Esophagus muscularis mucosa (tissue), 4 donors: ENCODE measurements around the gene MYH6. TPM values are rescaled to one million over a fixed set of nuclear protein-coding genes. Genes with fewer than 3 reads are reported as not detected.

Source experiments
- DNase-seq: peaks from one replicate; pipeline ENCODE4 v3.0.0-alpha.2; 2017; ENCODE audit errors: extremely low spot score
- H3K27ac ChIP-seq, 4 donors: fragments of 200-600 bp; sonication (generic); replicated peaks in 1 of 4; 1 replicate in 3 of 4; 2 replicates in 1 of 4; pipeline ENCODE4 v1.5.1; 2016 to 2019; ENCODE audit warnings: mild to moderate bottlenecking in 1 of 4
- H3K27me3 ChIP-seq, 4 donors: fragments of 200-600 bp; sonication (generic); one replicate each; pipeline versions ENCODE4 v1.5.1 to v1.6.0; 2016 to 2019
- H3K36me3 ChIP-seq, 4 donors: fragments of 200-600 bp; sonication (generic); one replicate each; pipeline ENCODE4 v1.5.1; 2016 to 2019
- H3K4me1 ChIP-seq, 4 donors: fragments of 200-600 bp; sonication (generic); one replicate each; pipeline ENCODE4 v1.5.1; 2016 to 2019
- H3K4me3 ChIP-seq, 4 donors: fragments of 200-600 bp; sonication (generic); 1 replicate in 2 of 4; 2 replicates in 2 of 4; pipeline ENCODE4 v1.5.1; 2016 to 2019; ENCODE audit warnings: mild to moderate bottlenecking in 4 of 4, moderate library complexity in 1 of 4
- H3K9me3 ChIP-seq, 4 donors: fragments of 200-600 bp; sonication (generic); 1 replicate in 3 of 4; 2 replicates in 1 of 4; pipeline ENCODE4 v1.5.1; 2016 to 2019
- CTCF ChIP-seq, 3 experiments: fragments of 200-600 bp in 2 of 3; fragments of 450-650 bp in 1 of 3; sonication (generic) in 2 of 3; IDR thresholded peaks; one replicate each; pipeline ENCODE4 v1.5.1; 2017 to 2019; ENCODE audit warnings: antibody characterized with exemption in 3 of 3, mild to moderate bottlenecking in 2 of 3, moderate library complexity in 1 of 3
- EP300 ChIP-seq: sonication (generic); formaldehyde crosslinking; IDR thresholded peaks from one replicate; pipeline ENCODE4 v1.6.1; 2017; ENCODE audit warnings: antibody characterized with exemption
- POLR2A ChIP-seq: fragments of 450-650 bp; IDR thresholded peaks from one replicate; pipeline ENCODE4 v1.6.1; 2017; ENCODE audit warnings: antibody characterized with exemption, moderate library complexity, mild to moderate bottlenecking, low read depth
- POLR2AphosphoS5 ChIP-seq, 2 donors: sonication (generic); formaldehyde crosslinking; IDR thresholded peaks; one replicate each; pipeline ENCODE4 v1.6.1; 2017; ENCODE audit warnings: antibody characterized with exemption in 2 of 2
- WGBS: methylation state at CpG from one replicate; pipeline ENCODE4 v1.1.5; 2018; 5-methylcytosine and 5-hydroxymethylcytosine counted together
- intact Hi-C: fragments of 100-400 bp; cut with DNase I; formaldehyde crosslinking; loops from one replicate; pipeline ENCODE4 v1.15.1; 2023
- total RNA-seq, 4 donors: library from RNA; depleted of rRNA; stranded (reverse); fragments of >200 nt; gene quantifications; one replicate each; pipeline versions ENCODE4 v1.1.0 to v1.2.1, GENCODE V29; 2016

MYH6 gene
- total RNA-seq, 4 donors from 2014 or later, result under 0.01 to 0.06 (median under 0.01) TPM; not detected in 1

- H3K9me3 ChIP-seq, result no peaks in the 10 kb centered on the region
- TF ChIP-seq EP300 (no peak), POLR2A (no peak), POLR2AphosphoS5 (IDR thresholded peaks at IDR 0.05) (no peak), CTCF (IDR thresholded peaks at IDR 0.05) (no peak)
- H3K27ac ChIP-seq, result no peak overlapping the region
- no peak for DNase-seq
- 88% methylated on average over 8 of the region's 11 CpGs for WGBS
- intact Hi-C loops, result no loop called here
- no peaks in the 10 kb centered on the region for H3K4me1 ChIP-seq
- H3K36me3 ChIP-seq, result peaks cover 0 to 94% (median 0%) of the 10 kb centered on the region in 4 donors
- H3K4me3 ChIP-seq, result no peak overlapping the region
- peaks cover 0 to 4% (median 0%) of the 10 kb centered on the region in 4 donors for H3K27me3 ChIP-seq
Observed at GRCh38 chr14:23416801-23417200, 8.7 kb upstream of the MYH6 start.

GRCh38 chr14:23415821-23416778 is 8.0 kb upstream of the MYH6 start:
- Histone ChIP-seq H3K27me3 (peaks cover 0 to 5% (median 0%) of the 10 kb centered on the region in 4 donors), H3K9me3 (no peaks in the 10 kb centered on the region), H3K4me1 (no peaks in the 10 kb centered on the region), H3K36me3 (peaks cover 0 to 87% (median 0%) of the 10 kb centered on the region in 4 donors), H3K4me3 (no peak overlapping the region), H3K27ac (no peak overlapping the region)
- intact Hi-C loops, result no loop called here
- TF ChIP-seq CTCF (IDR thresholded peaks at IDR 0.05), result no peak
- TF ChIP-seq EP300, result no peak
- no peak for TF ChIP-seq POLR2A
- TF ChIP-seq POLR2AphosphoS5 (IDR thresholded peaks at IDR 0.05), result no peak
- WGBS, result 80% methylated on average over 21 of the region's 21 CpGs
- DNase-seq, result no peak

- no peak for DNase-seq
- Histone ChIP-seq H3K4me1 (no peaks in the 10 kb centered on the region), H3K9me3 (no peaks in the 10 kb centered on the region), H3K36me3 (peaks cover 0 to 77% (median 0%) of the 10 kb centered on the region in 4 donors), H3K4me3 (no peak overlapping the region), H3K27me3 (peaks cover 0 to 5% (median 0%) of the 10 kb centered on the region in 4 donors), H3K27ac (no peak overlapping the region)
- intact Hi-C loops, result no loop called here
- 94% methylated on average over 34 of the region's 39 CpGs for WGBS
- TF ChIP-seq POLR2A, result no peak
- no peak for TF ChIP-seq EP300
- no peak for TF ChIP-seq CTCF (IDR thresholded peaks at IDR 0.05)
- TF ChIP-seq POLR2AphosphoS5 (IDR thresholded peaks at IDR 0.05), result no peak
Observed at GRCh38 chr14:23414906-23415820, 7.1 kb upstream of the MYH6 start.

GRCh38 chr14:23414254-23414653 is 6.2 kb upstream of the MYH6 start:
- Histone ChIP-seq H3K4me1 (peaks cover 0 to 1% (median 0%) of the 10 kb centered on the region in 4 donors), H3K9me3 (no peaks in the 10 kb centered on the region), H3K36me3 (peaks cover 0 to 72% (median 0%) of the 10 kb centered on the region in 4 donors), H3K4me3 (no peak overlapping the region), H3K27me3 (peaks cover 0 to 5% (median 0%) of the 10 kb centered on the region in 4 donors), H3K27ac (no peak overlapping the region)
- WGBS, result 73% methylated on average over 3 of the region's 3 CpGs
- no peak for DNase-seq
- TF ChIP-seq CTCF (IDR thresholded peaks at IDR 0.05) (no peak), POLR2AphosphoS5 (IDR thresholded peaks at IDR 0.05) (no peak), EP300 (no peak), POLR2A (no peak)
- intact Hi-C loops, result no loop called here
